Liver (tissue), 3 donors: ENCODE data around the gene JMJD6.

Experiments used
- CTCF ChIP-seq: fragments of 150-350 bp; IDR thresholded peaks from 2 replicates; pipeline ENCODE4 v1.5.1; 2017; ENCODE audit warnings: improper control_type of control experiment, low read depth, low read length; ENCODE audit not compliant: missing input control
- RAD21 ChIP-seq, 2 donors: IDR thresholded peaks; 2 replicates each; pipeline ENCODE4 v1.6.1; 2016; ENCODE audit warnings: antibody characterized with exemption in 2 of 2, mild to moderate bottlenecking in 2 of 2
- SP1 ChIP-seq: IDR thresholded peaks from 2 replicates; pipeline ENCODE4 v1.6.1; 2018; ENCODE audit warnings: antibody characterized with exemption, mild to moderate bottlenecking
- TAF1 ChIP-seq: conservative IDR thresholded peaks from 2 replicates; pipeline ENCODE4 v1.6.1; 2016; ENCODE audit warnings: antibody characterized with exemption, mild to moderate bottlenecking
- YY1 ChIP-seq: IDR thresholded peaks from 2 replicates; pipeline ENCODE4 v1.6.1; 2016; ENCODE audit warnings: antibody characterized with exemption, mild to moderate bottlenecking
- TF ChIP-seq, protein P1 (sequence below): IDR thresholded peaks from 2 replicates; pipeline ENCODE4 v1.6.1; 2016; ENCODE audit warnings: antibody characterized with exemption, mild to moderate bottlenecking
- TF ChIP-seq, protein P2 (sequence below): IDR thresholded peaks from 2 replicates; pipeline ENCODE4 v1.6.1; 2016; ENCODE audit warnings: antibody characterized with exemption
- donor health status: healthy.
- donor health status: healthy.

GRCh38 chr17:76685366-76685765 is 41.0 kb downstream of the JMJD6 start:
- TF ChIP-seq CTCF (no peak), RAD21 (IDR thresholded peaks at IDR 0.05) (no peak), TAF1 (no peak), SP1 (no peak), YY1 (no peak)
- TF ChIP-seq, protein P1, sequence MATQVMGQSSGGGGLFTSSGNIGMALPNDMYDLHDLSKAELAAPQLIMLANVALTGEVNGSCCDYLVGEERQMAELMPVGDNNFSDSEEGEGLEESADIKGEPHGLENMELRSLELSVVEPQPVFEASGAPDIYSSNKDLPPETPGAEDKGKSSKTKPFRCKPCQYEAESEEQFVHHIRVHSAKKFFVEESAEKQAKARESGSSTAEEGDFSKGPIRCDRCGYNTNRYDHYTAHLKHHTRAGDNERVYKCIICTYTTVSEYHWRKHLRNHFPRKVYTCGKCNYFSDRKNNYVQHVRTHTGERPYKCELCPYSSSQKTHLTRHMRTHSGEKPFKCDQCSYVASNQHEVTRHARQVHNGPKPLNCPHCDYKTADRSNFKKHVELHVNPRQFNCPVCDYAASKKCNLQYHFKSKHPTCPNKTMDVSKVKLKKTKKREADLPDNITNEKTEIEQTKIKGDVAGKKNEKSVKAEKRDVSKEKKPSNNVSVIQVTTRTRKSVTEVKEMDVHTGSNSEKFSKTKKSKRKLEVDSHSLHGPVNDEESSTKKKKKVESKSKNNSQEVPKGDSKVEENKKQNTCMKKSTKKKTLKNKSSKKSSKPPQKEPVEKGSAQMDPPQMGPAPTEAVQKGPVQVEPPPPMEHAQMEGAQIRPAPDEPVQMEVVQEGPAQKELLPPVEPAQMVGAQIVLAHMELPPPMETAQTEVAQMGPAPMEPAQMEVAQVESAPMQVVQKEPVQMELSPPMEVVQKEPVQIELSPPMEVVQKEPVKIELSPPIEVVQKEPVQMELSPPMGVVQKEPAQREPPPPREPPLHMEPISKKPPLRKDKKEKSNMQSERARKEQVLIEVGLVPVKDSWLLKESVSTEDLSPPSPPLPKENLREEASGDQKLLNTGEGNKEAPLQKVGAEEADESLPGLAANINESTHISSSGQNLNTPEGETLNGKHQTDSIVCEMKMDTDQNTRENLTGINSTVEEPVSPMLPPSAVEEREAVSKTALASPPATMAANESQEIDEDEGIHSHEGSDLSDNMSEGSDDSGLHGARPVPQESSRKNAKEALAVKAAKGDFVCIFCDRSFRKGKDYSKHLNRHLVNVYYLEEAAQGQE, result no peak
- TF ChIP-seq, protein P2, sequence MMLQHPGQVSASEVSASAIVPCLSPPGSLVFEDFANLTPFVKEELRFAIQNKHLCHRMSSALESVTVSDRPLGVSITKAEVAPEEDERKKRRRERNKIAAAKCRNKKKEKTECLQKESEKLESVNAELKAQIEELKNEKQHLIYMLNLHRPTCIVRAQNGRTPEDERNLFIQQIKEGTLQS, result no peak
